Muscle layer of colon (tissue), 2 donors: ENCODE data around the gene PIGZ.

ENCODE experiments used
- H3K27ac ChIP-seq: one replicate; pipeline ENCODE4 v1.7.0; 2013; ENCODE audit warnings: low read depth, mild to moderate bottlenecking, low read length, moderate library complexity
- H3K27me3 ChIP-seq, 2 donors: one replicate each; pipeline ENCODE4 v1.7.0; 2013; ENCODE audit warnings: low read length in 2 of 2, mild to moderate bottlenecking in 2 of 2; ENCODE audit not compliant: insufficient read depth in 2 of 2, control insufficient read depth in 1 of 2
- H3K36me3 ChIP-seq: one replicate; pipeline ENCODE4 v1.7.0; 2013; ENCODE audit warnings: mild to moderate bottlenecking, low read length; ENCODE audit not compliant: insufficient read depth
- H3K4me1 ChIP-seq: one replicate; pipeline ENCODE4 v1.7.0; 2013; ENCODE audit warnings: mild to moderate bottlenecking, low read length; ENCODE audit not compliant: insufficient read depth
- H3K4me3 ChIP-seq, 2 donors: one replicate each; pipeline ENCODE4 v1.7.0; 2013; ENCODE audit warnings: low read length in 2 of 2, low read depth in 1 of 2, mild to moderate bottlenecking in 1 of 2, moderate library complexity in 1 of 2
- H3K9ac ChIP-seq: one replicate; pipeline ENCODE4 v1.7.0; 2013; ENCODE audit warnings: low read length
- H3K9me3 ChIP-seq: one replicate; pipeline ENCODE4 v1.7.0; 2013; ENCODE audit warnings: mild to moderate bottlenecking, low read length
- donor health status: abdominal sarcoma.
- donor health status: Adenocarcinoma of cecum.

Gene PIGZ

GRCh38 chr3:197008436-197009209, 40.0 kb upstream of the PIGZ start:
- peaks cover 5% of the 10 kb centered on the region for H3K4me1 ChIP-seq
- H3K27ac ChIP-seq = no peak overlapping the region
- H3K4me3 ChIP-seq = no peak overlapping the region
- H3K36me3 ChIP-seq = no peaks in the 10 kb centered on the region
- H3K9ac ChIP-seq = no peak overlapping the region
- no peaks in the 10 kb centered on the region for H3K9me3 ChIP-seq
- H3K27me3 ChIP-seq = peaks cover 0 to 14% of the 10 kb centered on the region in 2 donors

- H3K27ac ChIP-seq = no peak overlapping the region
- H3K9ac ChIP-seq = no peak overlapping the region
- H3K27me3 ChIP-seq = peaks cover 0 to 14% of the 10 kb centered on the region in 2 donors
- no peaks in the 10 kb centered on the region for H3K36me3 ChIP-seq
- no peak overlapping the region for H3K4me3 ChIP-seq
- peaks cover 5% of the 10 kb centered on the region for H3K4me1 ChIP-seq
- no peaks in the 10 kb centered on the region for H3K9me3 ChIP-seq
Observed at GRCh38 chr3:197007953-197008352, 39.3 kb upstream of the PIGZ start.

- H3K4me1 ChIP-seq = peaks cover 5% of the 10 kb centered on the region
Observed at GRCh38 chr3:197007296-197007940, 38.8 kb upstream of the PIGZ start.

GRCh38 chr3:197006860-197007259, 38.2 kb upstream of the PIGZ start:
- H3K9me3 ChIP-seq = no peaks in the 10 kb centered on the region
- H3K27ac ChIP-seq = no peak overlapping the region
- peaks cover 5% of the 10 kb centered on the region for H3K4me1 ChIP-seq
- no peak overlapping the region for H3K4me3 ChIP-seq
- H3K27me3 ChIP-seq = peaks cover 0 to 14% of the 10 kb centered on the region in 2 donors
- no peak overlapping the region for H3K9ac ChIP-seq
- H3K36me3 ChIP-seq = no peaks in the 10 kb centered on the region

More at GRCh38 chr3:197007296-197007940, 38.8 kb upstream of the PIGZ start:
- Histone ChIP-seq H3K9ac (no peak overlapping the region), H3K9me3 (no peaks in the 10 kb centered on the region), H3K4me3 (no peak overlapping the region), H3K27ac (no peak overlapping the region), H3K27me3 (peaks cover 0 to 14% of the 10 kb centered on the region in 2 donors), H3K36me3 (no peaks in the 10 kb centered on the region)

GRCh38 chr3:197006446-197006845, 37.8 kb upstream of the PIGZ start:
- H3K9me3 ChIP-seq = no peaks in the 10 kb centered on the region
- no peak overlapping the region for H3K9ac ChIP-seq
- peaks cover 0 to 14% of the 10 kb centered on the region in 2 donors for H3K27me3 ChIP-seq
- H3K36me3 ChIP-seq = no peaks in the 10 kb centered on the region
- no peak overlapping the region for H3K4me3 ChIP-seq
- H3K4me1 ChIP-seq = peaks cover 5% of the 10 kb centered on the region
- no peak overlapping the region for H3K27ac ChIP-seq

- no peaks in the 10 kb centered on the region for H3K36me3 ChIP-seq
- peak overlapping the region; percentile 32 for H3K27ac ChIP-seq
- H3K4me3 ChIP-seq = peak overlapping the region; percentile 21 to 55
- H3K9ac ChIP-seq = no peak overlapping the region
- H3K27me3 ChIP-seq = no peaks in the 10 kb centered on the region
- H3K4me1 ChIP-seq = peaks cover 5% of the 10 kb centered on the region
- no peaks in the 10 kb centered on the region for H3K9me3 ChIP-seq
Observed at GRCh38 chr3:197003461-197004385, 35.1 kb upstream of the PIGZ start.

GRCh38 chr3:197002701-197003454, 34.2 kb upstream of the PIGZ start:
- H3K36me3 ChIP-seq = no peaks in the 10 kb centered on the region
- H3K9ac ChIP-seq = no peak overlapping the region
- H3K27ac ChIP-seq = peak overlapping the region; percentile 81
- no peaks in the 10 kb centered on the region for H3K9me3 ChIP-seq
- peaks cover 5% of the 10 kb centered on the region for H3K4me1 ChIP-seq
- no peaks in the 10 kb centered on the region for H3K27me3 ChIP-seq
- peak overlapping the region; percentile 46 to 47 for H3K4me3 ChIP-seq

- Histone ChIP-seq H3K4me3 (peak overlapping the region; percentile 46 to 47), H3K27me3 (no peaks in the 10 kb centered on the region), H3K4me1 (peaks cover 5% of the 10 kb centered on the region), H3K27ac (peak overlapping the region; percentile 81), H3K36me3 (no peaks in the 10 kb centered on the region), H3K9me3 (no peaks in the 10 kb centered on the region), H3K9ac (no peak overlapping the region)
Observed at GRCh38 chr3:197001972-197002700, 33.5 kb upstream of the PIGZ start.

- H3K9ac ChIP-seq = no peak overlapping the region
- no peaks in the 10 kb centered on the region for H3K36me3 ChIP-seq
- H3K27me3 ChIP-seq = no peaks in the 10 kb centered on the region
- H3K4me3 ChIP-seq = no peak overlapping the region
- H3K27ac ChIP-seq = no peak overlapping the region
- H3K9me3 ChIP-seq = no peaks in the 10 kb centered on the region
- H3K4me1 ChIP-seq = peaks cover 5% of the 10 kb centered on the region
Observed at GRCh38 chr3:197001106-197001971, 32.7 kb upstream of the PIGZ start.

- H3K9ac ChIP-seq = no peak overlapping the region
- H3K27ac ChIP-seq = no peak overlapping the region
- H3K36me3 ChIP-seq = no peaks in the 10 kb centered on the region
- no peak overlapping the region for H3K4me3 ChIP-seq
- H3K4me1 ChIP-seq = peaks cover 5% of the 10 kb centered on the region
- H3K9me3 ChIP-seq = no peaks in the 10 kb centered on the region
- no peaks in the 10 kb centered on the region for H3K27me3 ChIP-seq
Observed at GRCh38 chr3:197000211-197000610, 31.6 kb upstream of the PIGZ start.
